Neural progenitor cell (in vitro differentiated cells): ENCODE data around the gene PNPLA3. TPM values are rescaled to one million over a fixed set of nuclear protein-coding genes. Genes with fewer than 3 reads are reported as not detected.

Source experiments
- DNase-seq: peaks from one replicate; pipeline ENCODE4 v3.0.0-alpha.2; 2016; ENCODE audit warnings: low spot score
- H2AFZ ChIP-seq: fragments of 200-600 bp; sonication (generic); replicated peaks from 2 replicates; pipeline ENCODE4 v1.6.1; 2016; ENCODE audit warnings: antibody characterized with exemption
- H3F3A ChIP-seq: fragments of 200-600 bp; sonication (generic); 2 replicates; pipeline ENCODE4 v1.6.1; 2016; ENCODE audit warnings: antibody characterized with exemption, low read depth
- H3K27ac ChIP-seq: fragments of 200-600 bp; sonication (generic); 2 replicates; pipeline ENCODE4 v1.5.1; 2016; ENCODE audit warnings: mild to moderate bottlenecking
- H3K27me3 ChIP-seq: fragments of 200-600 bp; sonication (generic); 2 replicates; pipeline ENCODE4 v1.6.1; 2016; ENCODE audit warnings: mild to moderate bottlenecking, moderate library complexity
- H3K36me3 ChIP-seq: fragments of 200-600 bp; sonication (generic); 2 replicates; pipeline ENCODE4 v1.5.1; 2016
- H3K4me1 ChIP-seq: fragments of 200-600 bp; sonication (generic); 2 replicates; pipeline ENCODE4 v1.6.1; 2016; ENCODE audit warnings: mixed run types
- H3K4me2 ChIP-seq: fragments of 200-600 bp; sonication (generic); 2 replicates; pipeline ENCODE4 v1.6.1; 2016
- H3K4me3 ChIP-seq: fragments of 200-600 bp; sonication (generic); 2 replicates; pipeline ENCODE4 v1.5.1; 2016
- H3K79me2 ChIP-seq: fragments of 200-600 bp; sonication (generic); 2 replicates; pipeline ENCODE4 v1.6.1; 2016; ENCODE audit warnings: low read depth
- H3K9ac ChIP-seq: fragments of 200-600 bp; sonication (generic); 2 replicates; pipeline ENCODE4 v1.6.1; 2016
- H3K9me3 ChIP-seq: fragments of 200-600 bp; sonication (generic); 2 replicates; pipeline ENCODE4 v1.5.1; 2016; ENCODE audit warnings: low read depth
- H4K20me1 ChIP-seq: fragments of 200-600 bp; sonication (generic); 2 replicates; pipeline ENCODE4 v1.6.1; 2016; ENCODE audit warnings: low read depth
- H3K27ac Mint-ChIP-seq: 3 replicates; pipeline ENCODE4 v1.8.0; 2021; ENCODE audit warnings: mixed read lengths
- H3K27me3 Mint-ChIP-seq: 2 replicates; pipeline ENCODE4 v1.8.0; 2022; ENCODE audit warnings: low read depth, mild to moderate bottlenecking, inconsistent platforms, moderate library complexity, mixed read lengths; ENCODE audit not compliant: insufficient read depth
- H3K36me3 Mint-ChIP-seq: 3 replicates; pipeline ENCODE4 v1.8.0; 2021; ENCODE audit warnings: mixed read lengths
- H3K4me1 Mint-ChIP-seq: 3 replicates; pipeline ENCODE4 v1.8.0; 2021; ENCODE audit warnings: mixed read lengths
- H3K4me3 Mint-ChIP-seq: 3 replicates; pipeline ENCODE4 v1.8.0; 2021; ENCODE audit warnings: mild to moderate bottlenecking, moderate library complexity, mixed read lengths
- H3K9me3 Mint-ChIP-seq: 3 replicates; pipeline ENCODE4 v1.8.0; 2020; ENCODE audit warnings: mixed read lengths
- EZH2 ChIP-seq: fragments of 200-600 bp; sonication (generic); IDR thresholded peaks from 2 replicates; pipeline ENCODE4 v1.6.1; 2017; ENCODE audit warnings: antibody characterized with exemption, mild to moderate bottlenecking, moderate library complexity
- EZH2phosphoT487 ChIP-seq: fragments of 200-600 bp; sonication (generic); IDR thresholded peaks from 2 replicates; pipeline ENCODE4 v1.6.1; 2017; ENCODE audit warnings: antibody characterized with exemption
- total RNA-seq: library from RNA; depleted of rRNA; stranded (reverse); fragments of >200 nt; gene quantifications from 2 replicates; pipeline ENCODE4 v1.2.3, GENCODE V29; 2015; ENCODE audit warnings: low replicate concordance
- TF ChIP-seq, protein P1 (sequence below): fragments of 200-600 bp; sonication (generic); IDR thresholded peaks from 2 replicates; pipeline ENCODE4 v1.5.1; 2017; ENCODE audit warnings: antibody characterized with exemption, mild to moderate bottlenecking

PNPLA3 gene
- total RNA-seq, 1 donor from 2014 or later: 4.8 TPM

DNA sequence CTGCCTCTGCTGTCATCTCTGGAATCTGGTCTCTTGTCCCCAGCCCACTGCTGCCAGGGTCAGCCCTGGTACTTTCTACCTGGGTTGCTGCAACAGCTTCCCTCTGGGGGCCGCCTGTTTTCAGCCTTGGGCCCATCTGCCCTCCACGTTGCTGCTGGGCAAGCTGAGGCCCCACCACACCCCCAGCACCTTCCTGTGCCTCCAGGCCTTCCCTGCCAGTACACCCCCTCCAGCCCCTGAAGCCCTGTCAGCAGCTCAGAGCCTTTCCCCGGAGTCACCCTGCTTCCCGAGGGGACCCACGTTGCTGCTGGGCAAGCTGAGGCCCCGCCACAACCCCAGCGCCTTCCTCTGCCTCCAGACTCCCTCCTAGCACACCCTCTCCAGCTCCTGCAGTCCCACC lies 28.4 kb downstream of the PNPLA3 start:
- no peaks in the 10 kb centered on the region for H3K9me3 ChIP-seq
- peaks cover 6% of the 10 kb centered on the region for H3F3A ChIP-seq
- Mint-ChIP-seq H3K4me3 (no peak overlapping the region), H3K9me3 (no peaks in the 10 kb centered on the region), H3K4me1 (peaks cover 29% of the 10 kb centered on the region), H3K27ac (no peak overlapping the region), H3K36me3 (no peaks in the 10 kb centered on the region), H3K27me3 (peaks cover 3% of the 10 kb centered on the region)
- TF ChIP-seq EZH2phosphoT487 (no peak), EZH2 (no peak)
- TF ChIP-seq, protein P1, sequence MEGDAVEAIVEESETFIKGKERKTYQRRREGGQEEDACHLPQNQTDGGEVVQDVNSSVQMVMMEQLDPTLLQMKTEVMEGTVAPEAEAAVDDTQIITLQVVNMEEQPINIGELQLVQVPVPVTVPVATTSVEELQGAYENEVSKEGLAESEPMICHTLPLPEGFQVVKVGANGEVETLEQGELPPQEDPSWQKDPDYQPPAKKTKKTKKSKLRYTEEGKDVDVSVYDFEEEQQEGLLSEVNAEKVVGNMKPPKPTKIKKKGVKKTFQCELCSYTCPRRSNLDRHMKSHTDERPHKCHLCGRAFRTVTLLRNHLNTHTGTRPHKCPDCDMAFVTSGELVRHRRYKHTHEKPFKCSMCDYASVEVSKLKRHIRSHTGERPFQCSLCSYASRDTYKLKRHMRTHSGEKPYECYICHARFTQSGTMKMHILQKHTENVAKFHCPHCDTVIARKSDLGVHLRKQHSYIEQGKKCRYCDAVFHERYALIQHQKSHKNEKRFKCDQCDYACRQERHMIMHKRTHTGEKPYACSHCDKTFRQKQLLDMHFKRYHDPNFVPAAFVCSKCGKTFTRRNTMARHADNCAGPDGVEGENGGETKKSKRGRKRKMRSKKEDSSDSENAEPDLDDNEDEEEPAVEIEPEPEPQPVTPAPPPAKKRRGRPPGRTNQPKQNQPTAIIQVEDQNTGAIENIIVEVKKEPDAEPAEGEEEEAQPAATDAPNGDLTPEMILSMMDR: no peak
- no peak overlapping the region for H3K27ac ChIP-seq
- H3K9ac ChIP-seq: no peak overlapping the region
- no peaks in the 10 kb centered on the region for H3K36me3 ChIP-seq
- H4K20me1 ChIP-seq: no peaks in the 10 kb centered on the region
- peaks cover 16% of the 10 kb centered on the region for H3K79me2 ChIP-seq
- H3K4me3 ChIP-seq: no peak overlapping the region
- H3K27me3 ChIP-seq: no peaks in the 10 kb centered on the region
- H3K4me2 ChIP-seq: no peak overlapping the region
- H2AFZ ChIP-seq: no peak overlapping the region
- H3K4me1 ChIP-seq: peaks cover 11% of the 10 kb centered on the region
- no peak for DNase-seq

DNA sequence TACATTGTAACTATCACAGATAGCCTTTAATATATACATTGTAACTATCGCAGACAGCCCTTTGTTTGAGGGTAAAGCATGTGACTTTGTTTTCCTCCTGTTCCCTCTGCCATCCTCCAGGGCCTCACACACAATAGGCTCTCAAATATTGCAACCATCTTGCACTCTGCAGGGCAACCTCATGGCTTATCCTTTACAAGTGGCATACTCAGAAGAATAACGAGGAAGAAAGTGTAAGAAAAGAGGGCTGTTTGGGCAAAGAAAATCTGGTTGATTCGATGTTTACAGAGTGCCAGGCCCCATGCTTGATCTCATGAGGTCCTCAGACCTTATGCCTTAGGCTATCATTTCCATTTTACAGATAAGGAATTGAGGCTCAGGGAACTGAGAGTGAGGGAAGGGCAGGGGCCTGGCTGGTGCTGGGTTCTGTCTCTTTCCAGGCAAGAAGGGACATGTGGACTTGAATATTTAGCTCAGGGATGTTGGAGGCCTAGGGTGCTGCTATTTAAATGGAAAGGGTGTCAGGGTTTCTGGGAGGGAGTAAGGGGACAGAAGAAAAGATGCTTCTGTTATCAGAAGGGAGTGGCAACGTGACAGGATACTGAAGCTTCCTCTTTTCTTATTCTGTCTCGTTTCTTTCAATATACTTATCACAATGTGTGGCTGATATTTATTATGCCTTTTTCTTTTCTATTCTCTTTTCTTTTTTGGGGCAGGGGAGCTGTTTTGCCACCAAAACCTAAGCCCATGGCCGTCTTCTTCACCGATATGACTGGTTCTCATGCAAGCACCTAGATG lies 30.6 kb downstream of the PNPLA3 start:
- peaks cover 30% of the 10 kb centered on the region for H3K4me1 Mint-ChIP-seq
- H3K9me3 ChIP-seq: no peaks in the 10 kb centered on the region
- H3K27me3 ChIP-seq: no peaks in the 10 kb centered on the region
- peaks cover 37% of the 10 kb centered on the region for H3K79me2 ChIP-seq
- TF ChIP-seq EZH2phosphoT487 (no peak), EZH2 (no peak)
- TF ChIP-seq, protein P1: no peak
- peaks cover 4% of the 10 kb centered on the region for H3K27me3 Mint-ChIP-seq
- no peak overlapping the region for H2AFZ ChIP-seq
- no peak overlapping the region for H3K9ac ChIP-seq
- DNase-seq: no peak
- H3K4me2 ChIP-seq: peak overlapping the region; percentile 86
- H3K27ac ChIP-seq: no peak overlapping the region
- no peaks in the 10 kb centered on the region for H3K36me3 ChIP-seq
- H3K36me3 Mint-ChIP-seq: no peaks in the 10 kb centered on the region
- peak overlapping the region; percentile 85 for H3K4me3 ChIP-seq
- peaks cover 6% of the 10 kb centered on the region for H3F3A ChIP-seq
- H3K4me1 ChIP-seq: peaks cover 11% of the 10 kb centered on the region
- H3K4me3 Mint-ChIP-seq: peak overlapping the region; percentile 99
- H3K9me3 Mint-ChIP-seq: no peaks in the 10 kb centered on the region
- H4K20me1 ChIP-seq: no peaks in the 10 kb centered on the region
- no peak overlapping the region for H3K27ac Mint-ChIP-seq

DNA sequence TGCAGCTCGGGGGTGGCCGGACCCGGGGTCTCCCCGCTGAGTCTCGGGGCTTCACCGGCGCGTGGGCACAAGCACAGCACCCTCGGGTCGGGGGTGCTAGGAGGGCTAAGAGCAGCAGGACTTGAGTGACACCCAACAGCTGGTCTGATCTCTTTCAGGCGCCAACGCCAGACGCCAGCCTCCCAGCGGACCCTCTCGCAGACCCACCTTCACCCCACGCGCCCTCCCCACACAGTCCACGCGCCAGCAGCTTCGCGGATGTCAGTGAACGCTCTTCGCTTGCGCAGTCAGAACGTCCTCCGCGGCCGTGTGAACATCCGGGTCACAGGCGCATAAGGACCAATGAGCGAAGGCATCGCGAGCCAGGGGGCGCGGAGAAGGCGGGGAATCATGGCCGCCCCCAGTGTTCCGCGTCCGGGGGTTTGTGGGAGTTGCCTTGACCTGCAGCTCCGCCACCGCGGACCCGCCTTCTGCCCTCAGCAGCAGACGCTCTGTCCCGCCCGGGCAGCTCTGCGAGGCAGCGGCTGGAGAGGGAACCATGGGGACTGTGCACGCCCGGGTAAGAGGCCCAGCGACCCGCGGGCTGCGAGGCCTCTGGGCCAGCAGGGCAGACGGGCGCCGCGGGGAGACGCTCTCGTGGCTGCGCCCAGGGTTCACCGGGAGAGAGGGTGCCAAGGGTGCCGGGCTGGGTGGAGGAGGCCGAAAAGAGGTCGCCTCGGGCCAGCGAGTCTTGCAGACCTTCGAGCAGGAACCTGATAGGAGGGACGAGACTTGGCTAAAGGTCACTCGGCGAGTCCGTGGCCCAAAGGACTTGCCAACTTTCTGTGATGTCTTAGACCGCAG lies 31.7 kb downstream of the PNPLA3 start, which contains the start of gene SAMM50:
Gene SAMM50, plus strand, starts transcription at position 403 of the 843 bp plus-strand sequence. Its CDS starts 136 bp downstream, at position 539.
- Histone ChIP-seq H3K36me3 (no peaks in the 10 kb centered on the region), H4K20me1 (peaks cover 2% of the 10 kb centered on the region), H2AFZ (peak within 1 kb of the TSS; percentile 83), H3K4me1 (peaks cover 11% of the 10 kb centered on the region), H3K27me3 (no peaks in the 10 kb centered on the region), H3K4me3 (peak within 1 kb of the TSS; percentile 85), H3K9me3 (no peaks in the 10 kb centered on the region), H3K4me2 (peak within 1 kb of the TSS; percentile 86), H3F3A (peaks cover 6% of the 10 kb centered on the region), H3K9ac (peak within 1 kb of the TSS; percentile 76), H3K27ac (peak within 1 kb of the TSS; percentile 80), H3K79me2 (peaks cover 47% of the 10 kb centered on the region)
- TF ChIP-seq, protein P1: no peak
- TF ChIP-seq EZH2: peak; percentile 17
- TF ChIP-seq EZH2phosphoT487: no peak
- Mint-ChIP-seq H3K4me1 (peaks cover 30% of the 10 kb centered on the region), H3K27ac (peak within 1 kb of the TSS; percentile 91), H3K27me3 (peaks cover 3% of the 10 kb centered on the region), H3K36me3 (no peaks in the 10 kb centered on the region), H3K4me3 (peak within 1 kb of the TSS; percentile 99), H3K9me3 (no peaks in the 10 kb centered on the region)
- DNase-seq: peak; percentile 95
